WTC11 (cell line): Measurements from ENCODE around the gene SNRNP200. TPM values are rescaled to one million over a fixed set of nuclear protein-coding genes. Genes with fewer than 3 reads are reported as not detected.

Experiments used
- ATAC-seq: fragments of 200-7000 bp; cut with Tn5 transposase; 2 replicates; pipeline ENCODE4 v1.10.0; 2021; ENCODE audit warnings: mild to moderate bottlenecking, moderate library complexity
- CTCF ChIA-PET: fragments of 300-600 bp; sonication (Branson Sonifier 250); formaldehyde crosslinking; loops from one replicate; lab custom pipeline; 2021; ENCODE audit warnings: antibody characterized with exemption; lab: Charles Lee
- POLR2A ChIA-PET: fragments of 350-600 bp; sonication (Branson Sonifier 250); formaldehyde crosslinking; loops from one replicate; lab custom pipeline; 2021; ENCODE audit warnings: antibody characterized with exemption; lab: Charles Lee
- DNase-seq: peaks from one replicate; pipeline ENCODE4 v3.0.0; 2021; ENCODE audit warnings: low spot score
- H3K27ac Mint-ChIP-seq: 2 replicates; pipeline ENCODE4 v1.8.0; 2021; ENCODE audit warnings: mixed read lengths
- H3K27me3 Mint-ChIP-seq: 2 replicates; pipeline ENCODE4 v1.8.0; 2021; ENCODE audit warnings: low read depth, mild to moderate bottlenecking, moderate library complexity, mixed read lengths
- H3K36me3 Mint-ChIP-seq: 2 replicates; pipeline ENCODE4 v1.8.0; 2021; ENCODE audit warnings: mixed read lengths
- H3K4me1 Mint-ChIP-seq: 2 replicates; pipeline ENCODE4 v1.8.0; 2022; ENCODE audit warnings: mixed read lengths
- H3K4me3 Mint-ChIP-seq: 2 replicates; pipeline ENCODE4 v1.8.0; 2021; ENCODE audit warnings: mild to moderate bottlenecking, moderate library complexity, mixed read lengths
- H3K9me3 Mint-ChIP-seq: 2 replicates; pipeline ENCODE4 v1.8.0; 2021; ENCODE audit warnings: mixed read lengths
- ARID4B ChIP-seq: sonication (generic); formaldehyde crosslinking; IDR thresholded peaks from 2 replicates; pipeline ENCODE4 v1.8.0; 2023; ENCODE audit warnings: missing genetic modification reagents, mild to moderate bottlenecking, borderline replicate concordance
- CTCF ChIP-seq: fragments of 200-600 bp; IDR thresholded peaks from 2 replicates; pipeline ENCODE4 v1.8.0; 2022; ENCODE audit warnings: antibody characterized with exemption
- E2F4 ChIP-seq: sonication (generic); formaldehyde crosslinking; IDR thresholded peaks from 2 replicates; pipeline ENCODE4 v1.8.1; 2022; ENCODE audit warnings: low read depth, mild to moderate bottlenecking, moderate library complexity, missing genetic modification reagents, borderline replicate concordance
- GABPB1 ChIP-seq: sonication (generic); formaldehyde crosslinking; IDR thresholded peaks from 2 replicates; pipeline ENCODE4 v1.8.1; 2023; ENCODE audit warnings: mild to moderate bottlenecking, missing genetic modification reagents
- JAZF1 ChIP-seq: fragments of 250-450 bp; sonication (Bioruptor Pico); IDR thresholded peaks from 2 replicates; pipeline ENCODE4 v1.9.0; 2021; ENCODE audit warnings: moderate library complexity, mild to moderate bottlenecking, inconsistent platforms
- NFATC4 ChIP-seq: fragments of 250-450 bp; sonication (Bioruptor Pico); IDR thresholded peaks from 2 replicates; pipeline ENCODE4 v1.9.0; 2021; ENCODE audit warnings: mild to moderate bottlenecking
- NFYB ChIP-seq: sonication (generic); formaldehyde crosslinking; conservative IDR thresholded peaks from 2 replicates; pipeline ENCODE4 v1.8.0; 2022; ENCODE audit warnings: low read depth, missing genetic modification reagents
- NR2C2 ChIP-seq: sonication (generic); formaldehyde crosslinking; IDR thresholded peaks from 2 replicates; pipeline ENCODE4 v1.8.0; 2022; ENCODE audit warnings: mild to moderate bottlenecking, missing genetic modification reagents
- TP53 ChIP-seq: sonication (generic); formaldehyde crosslinking; IDR thresholded peaks from 2 replicates; pipeline ENCODE4 v1.8.1; 2023; ENCODE audit warnings: mild to moderate bottlenecking, missing genetic modification reagents
- USF1 ChIP-seq: sonication (generic); formaldehyde crosslinking; IDR thresholded peaks from 2 replicates; pipeline ENCODE4 v1.8.0; 2022; ENCODE audit warnings: mild to moderate bottlenecking, missing genetic modification reagents
- ZBTB21 ChIP-seq: sonication (generic); formaldehyde crosslinking; IDR thresholded peaks from 2 replicates; pipeline ENCODE4 v1.8.1; 2023; ENCODE audit warnings: mild to moderate bottlenecking, missing genetic modification reagents, borderline replicate concordance
- ZBTB43 ChIP-seq: sonication (generic); formaldehyde crosslinking; IDR thresholded peaks from 2 replicates; pipeline ENCODE4 v1.8.1; 2023; ENCODE audit warnings: mild to moderate bottlenecking, missing genetic modification reagents
- ZNF281 ChIP-seq: sonication (generic); formaldehyde crosslinking; IDR thresholded peaks from 2 replicates; pipeline ENCODE4 v1.8.0; 2023; ENCODE audit warnings: mild to moderate bottlenecking, missing genetic modification reagents
- ZNF423 ChIP-seq: fragments of 250-450 bp; sonication (Bioruptor Pico); IDR thresholded peaks from 2 replicates; pipeline ENCODE4 v2.1.2; 2022; ENCODE audit warnings: mild to moderate bottlenecking, moderate library complexity
- ZNF512 ChIP-seq: sonication (generic); formaldehyde crosslinking; IDR thresholded peaks from 2 replicates; pipeline ENCODE4 v1.8.1; 2022; ENCODE audit warnings: missing genetic modification reagents, borderline replicate concordance
- ZNF532 ChIP-seq: fragments of 250-450 bp; sonication (Bioruptor Pico); IDR thresholded peaks from 2 replicates; pipeline ENCODE4 v1.9.0; 2021; ENCODE audit warnings: mild to moderate bottlenecking, borderline replicate concordance
- total RNA-seq: library from RNA; stranded (reverse); gene quantifications from 3 replicates; pipeline ENCODE4 v1.2.3, GENCODE V29; 2021

Gene SNRNP200
- total RNA-seq, 1 experiment from 2014 or later: 226 TPM

GRCh38 chr2:96248624-96249023 is 56.7 kb downstream of the SNRNP200 start (continued):
- TF ChIP-seq ZNF532 (CRISPR knock-in tag) (no peak), CTCF (no peak), ZNF512 (CRISPR knock-in tag) (no peak), ZBTB21 (no peak), JAZF1 (no peak), TP53 (CRISPR knock-in tag) (no peak), NFYB (no peak), USF1 (CRISPR knock-in tag) (no peak), NFATC4 (CRISPR knock-in tag) (no peak)

- POLR2A ChIA-PET: no interaction called here
- peak overlapping the region; percentile 12; the same call in 1 of the 2 replicates for H3K27ac Mint-ChIP-seq
- TF ChIP-seq ZNF281 (CRISPR knock-in tag) (no peak), ZBTB43 (CRISPR knock-in tag) (no peak), ARID4B (CRISPR knock-in tag) (no peak), ZNF423 (CRISPR knock-in tag) (no peak), E2F4 (CRISPR knock-in tag) (no peak), GABPB1 (CRISPR knock-in tag) (no peak), NR2C2 (CRISPR knock-in tag) (no peak), ZNF512 (CRISPR knock-in tag) (no peak)
Measured at GRCh38 chr2:96247896-96248295, 57.5 kb downstream of the SNRNP200 start.

More at GRCh38 chr2:96247896-96248295, 57.5 kb downstream of the SNRNP200 start:
- H3K9me3 Mint-ChIP-seq: no peaks in the 10 kb centered on the region
- no peak overlapping the region for H3K4me3 Mint-ChIP-seq
- DNase-seq (no peak), ATAC-seq (no peak)
- no peaks in the 10 kb centered on the region; the same call in 1 of the 2 replicates for H3K4me1 Mint-ChIP-seq
- CTCF ChIA-PET: interaction anchor here (1.3 kb wide), 1 partner anchor 109 kb away, joined by 5 read pairs; the partner anchor contains the start of gene ASTL
- H3K27me3 Mint-ChIP-seq: no peaks in the 10 kb centered on the region
- H3K36me3 Mint-ChIP-seq: peaks cover 6% of the 10 kb centered on the region
